SK-N-MC (cell line): ENCODE measurements around the gene ZFR2.

ENCODE experiments used
- EZH2 ChIP-seq: fragments of 200-600 bp; sonication (generic); IDR thresholded peaks from one replicate; pipeline ENCODE4 v1.6.1; 2017; ENCODE audit warnings: antibody characterized with exemption
- POLR2AphosphoS5 ChIP-seq: IDR thresholded peaks from 2 replicates; pipeline ENCODE4 v1.6.1; 2012; ENCODE audit warnings: mild to moderate bottlenecking, low read depth, low read length, borderline replicate concordance

DNA sequence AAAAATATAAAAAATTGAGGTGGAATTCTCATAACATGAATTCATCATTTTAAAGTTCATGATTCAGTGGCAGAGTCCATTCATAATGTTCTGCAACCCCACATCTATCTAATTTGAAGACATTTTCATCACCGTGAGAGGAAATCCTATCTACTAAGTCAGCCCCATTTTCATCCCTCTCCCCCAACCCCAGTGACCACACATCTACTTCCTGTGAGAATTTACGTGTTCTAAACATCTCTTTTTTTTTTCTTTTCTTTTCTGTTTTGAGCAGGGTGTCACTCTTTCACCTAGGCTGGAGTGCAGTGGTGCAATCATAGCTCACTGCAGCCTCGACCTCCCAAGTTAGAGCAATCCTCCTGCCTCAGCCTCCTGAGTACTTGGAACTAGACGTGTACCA lies 29.1 kb upstream of the ZFR2 start:
- TF ChIP-seq POLR2AphosphoS5 (no peak), EZH2 (no peak)
